ENCODE measurements around the gene KRT78.

DNA sequence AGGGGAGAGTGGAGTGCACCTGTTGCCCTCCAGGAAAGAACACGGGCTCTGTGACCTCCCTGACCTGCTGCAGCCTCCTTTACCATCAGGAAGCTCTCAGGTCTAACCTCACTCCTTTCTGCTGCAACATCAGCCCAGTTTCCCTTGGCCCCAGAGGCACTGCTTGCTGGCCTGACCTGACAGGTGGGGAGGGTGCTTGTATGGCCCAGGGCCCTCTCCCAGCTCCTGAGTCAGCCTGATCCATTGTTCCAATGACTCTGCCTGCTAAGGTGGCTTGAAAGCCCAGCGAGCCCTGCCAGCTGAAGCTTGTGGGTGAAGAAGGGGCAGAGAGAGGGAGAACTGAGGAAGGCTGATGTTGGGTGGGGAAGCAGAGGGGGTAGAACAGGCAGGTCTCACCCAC, 13.2 kb upstream of the KRT78 start:
- TF ChIP-seq CTCF (IDR thresholded peaks at IDR 0.05) (no peak), EZH2 (IDR thresholded peaks at IDR 0.05; ENCODE audit: borderline replicate concordance, insufficient read depth, low read depth, low read length, poor library complexity, severe bottlenecking) (no peak)
